ENCODE data around the gene C6. TPM values are rescaled to one million over a fixed set of nuclear protein-coding genes. Genes with fewer than 3 reads are reported as not detected.

The C6 gene
- not detected in 5 replicates for total RNA-seq (2022; extraction: Qiagen RNA extraction; ENCODE audit: low read depth)

GRCh38 chr5:41213340-41213739, at the start of gene C6:
C6 (minus strand) TSS chr5:41213532; CDS start chr5:41203230, 10,302 bp downstream.

Other genes with a start within 250 kb of the C6 start
- not detected in 5 replicates for gene MROH2B, start 142.2 kb downstream of the C6 start, total RNA-seq (2022; extraction: Qiagen RNA extraction; ENCODE audit: low read depth)

Measured in A549 treated with CpdA at 1 μM for 4 hours (cell line).